OCI-LY3 (cell line): Measurements from ENCODE around the gene CAPN10.

Experiments
- CTCF ChIP-seq: fragments of 200-600, 300-600 bp; sonication (generic); IDR thresholded peaks from 2 replicates; pipeline ENCODE4 v1.5.1; 2014; ENCODE audit warnings: antibody characterized with exemption, low read length, low read depth
- EZH2phosphoT487 ChIP-seq: fragments of 200-600 bp; shearing (Covaris generic); IDR thresholded peaks from 2 replicates; pipeline ENCODE4 v1.6.1; 2018; ENCODE audit warnings: antibody characterized with exemption, mixed run types, low read depth

GRCh38 chr2:240603081-240603835, 16.7 kb downstream of the CAPN10 start:
- no peak for TF ChIP-seq CTCF
- no peak for TF ChIP-seq EZH2phosphoT487
